SK-N-SH (cell line): ENCODE measurements around the gene ZNF439. TPM values are rescaled to one million over a fixed set of nuclear protein-coding genes. Genes with fewer than 3 reads are reported as not detected.

ENCODE experiments used
- CTCF ChIA-PET: fragments of 300-600, 350-600 bp; formaldehyde crosslinking; extraction: SDS; loops from one replicate; lab custom pipeline; 2021; lab: Yijun Ruan, JAX
- POLR2A ChIA-PET: fragments of 350-600 bp; sonication (Branson Sonifier 250); formaldehyde crosslinking; extraction: SDS; loops from one replicate; lab custom pipeline; 2020; ENCODE audit warnings: antibody characterized with exemption, inconsistent platforms; lab: Yijun Ruan, JAX
- DNase-seq: peaks from one replicate; pipeline ENCODE4 v3.0.0; 2012
- H2AFZ ChIP-seq: fragments of 200-600 bp; sonication (generic); 2 replicates; pipeline ENCODE4 v1.8.1; 2016; ENCODE audit warnings: antibody characterized with exemption, mild to moderate bottlenecking, low read depth
- H3F3A ChIP-seq: fragments of 200-600 bp; sonication (generic); replicated peaks from 2 replicates; pipeline ENCODE3; 2016; ENCODE audit warnings: antibody characterized with exemption, mild to moderate bottlenecking; ENCODE audit not compliant: insufficient read depth
- H3K27ac ChIP-seq, 2 experiments: fragments of 200-500 bp in 1 of 2; fragments of 200-600 bp in 1 of 2; sonication (Bioruptor generic) in 1 of 2; sonication (generic), shearing (Covaris generic) in 1 of 2; 2 replicates each; pipeline versions ENCODE4 v1.5.1 to v1.6.1; 2014 to 2016; ENCODE audit warnings: low read depth in 2 of 2, inconsistent platforms in 1 of 2, low read length in 1 of 2, mild to moderate bottlenecking in 1 of 2, mixed read lengths in 1 of 2
- H3K27me3 ChIP-seq: fragments of 200-600 bp; sonication (generic), shearing (Covaris generic); 2 replicates; pipeline ENCODE4 v1.6.1; 2016; ENCODE audit warnings: mixed run types; ENCODE audit not compliant: insufficient read depth
- H3K36me3 ChIP-seq, 2 experiments: fragments of 200-500 bp in 1 of 2; fragments of 200-600 bp in 1 of 2; sonication (Bioruptor generic) in 1 of 2; sonication (generic) in 1 of 2; replicated peaks in 1 of 2; 2 replicates each; pipeline versions ENCODE3 to v1.5.1; 2014 to 2016; ENCODE audit warnings: low read length in 1 of 2, mild to moderate bottlenecking in 1 of 2; ENCODE audit not compliant: insufficient read depth in 2 of 2, control insufficient read depth in 1 of 2
- H3K4me1 ChIP-seq, 2 experiments: fragments of 200-500 bp in 1 of 2; fragments of 200-600 bp in 1 of 2; sonication (Bioruptor generic) in 1 of 2; sonication (generic), shearing (Covaris generic) in 1 of 2; 2 replicates each; pipeline versions ENCODE4 v1.5.1 to v1.6.1; 2014 to 2016; ENCODE audit warnings: low read depth in 1 of 2, low read length in 1 of 2, mixed run types in 1 of 2; ENCODE audit not compliant: insufficient read depth in 2 of 2, control insufficient read depth in 1 of 2
- H3K4me2 ChIP-seq: fragments of 200-600 bp; sonication (generic), shearing (Covaris generic); 2 replicates; pipeline ENCODE4 v1.6.1; 2017; ENCODE audit warnings: mixed run types
- H3K4me3 ChIP-seq, 2 experiments: fragments of 200-500 bp in 1 of 2; fragments of 200-600 bp in 1 of 2; sonication (Bioruptor generic) in 1 of 2; sonication (generic), shearing (Covaris generic) in 1 of 2; 2 replicates each; pipeline versions ENCODE4 v1.5.1 to v1.8.1; 2014 to 2016; ENCODE audit warnings: low read depth in 2 of 2, inconsistent platforms in 1 of 2, low read length in 1 of 2, mild to moderate bottlenecking in 1 of 2, mixed read lengths in 1 of 2, moderate library complexity in 1 of 2
- H3K79me2 ChIP-seq: fragments of 200-600 bp; sonication (generic); 2 replicates; pipeline ENCODE4 v1.8.1; 2017; ENCODE audit warnings: mild to moderate bottlenecking; ENCODE audit not compliant: insufficient read depth
- H3K9ac ChIP-seq: fragments of 200-600 bp; sonication (generic); 2 replicates; pipeline ENCODE4 v1.6.1; 2017; ENCODE audit warnings: mixed run types
- H3K9me2 ChIP-seq: fragments of 200-600 bp; sonication (generic); 2 replicates; pipeline ENCODE4 v1.6.1; 2017; ENCODE audit warnings: mixed run types
- H3K9me3 ChIP-seq: fragments of 200-600 bp; sonication (generic); 2 replicates; pipeline ENCODE4 v1.6.1; 2017; ENCODE audit warnings: mixed run types, mild to moderate bottlenecking, moderate library complexity
- H4K20me1 ChIP-seq: fragments of 200-600 bp; sonication (generic); 2 replicates; pipeline ENCODE4 v1.6.1; 2017; ENCODE audit warnings: mild to moderate bottlenecking, mixed run types; ENCODE audit not compliant: insufficient read depth
- EP300 ChIP-seq, 2 experiments: IDR thresholded peaks; 2 replicates each; pipeline versions ENCODE4 v1.4.0 to v1.6.1; 2012; ENCODE audit warnings: borderline replicate concordance in 1 of 2, low read depth in 1 of 2, low read length in 1 of 2
- EZH2phosphoT487 ChIP-seq: fragments of 200-600 bp; sonication (generic); IDR thresholded peaks from 2 replicates; pipeline ENCODE4 v1.6.1; 2017; ENCODE audit warnings: low read depth, mixed run types, mild to moderate bottlenecking, antibody characterized with exemption, moderate library complexity, borderline replicate concordance
- FOXM1 ChIP-seq: IDR thresholded peaks from 2 replicates; pipeline ENCODE4 v1.4.0; 2012; ENCODE audit warnings: low read depth, mild to moderate bottlenecking
- JUND ChIP-seq: IDR thresholded peaks from 2 replicates; pipeline ENCODE4 v1.4.0; 2012
- MEF2A ChIP-seq: IDR thresholded peaks from 2 replicates; pipeline ENCODE4 v1.4.0; 2012; ENCODE audit warnings: low read depth, borderline replicate concordance
- MXI1 ChIP-seq: IDR thresholded peaks from 2 replicates; pipeline ENCODE4 v1.6.1; 2012; ENCODE audit warnings: mild to moderate bottlenecking, low read depth, low read length, improper control_type of control experiment
- NRF1 ChIP-seq: IDR thresholded peaks from 2 replicates; pipeline ENCODE4 v1.6.1; 2012; ENCODE audit warnings: low read depth, mild to moderate bottlenecking, low read length
- POLR2AphosphoS5 ChIP-seq: IDR thresholded peaks from 2 replicates; pipeline ENCODE4 v1.6.1; 2012; ENCODE audit warnings: low read depth, low read length
- RAD21 ChIP-seq: IDR thresholded peaks from 2 replicates; pipeline ENCODE4 v1.6.1; 2012; ENCODE audit warnings: mild to moderate bottlenecking, low read length
- RFX5 ChIP-seq: IDR thresholded peaks from 2 replicates; pipeline ENCODE4 v1.6.1; 2012; ENCODE audit warnings: mild to moderate bottlenecking, improper control_type of control experiment, low read length
- SIN3A ChIP-seq: IDR thresholded peaks from 2 replicates; pipeline ENCODE4 v1.6.1; 2012; ENCODE audit warnings: low read depth, mild to moderate bottlenecking, low read length, moderate library complexity, borderline replicate concordance
- SMC3 ChIP-seq: IDR thresholded peaks from 2 replicates; pipeline ENCODE4 v1.6.1; 2012; ENCODE audit warnings: low read depth, low read length, improper control_type of control experiment
- TCF12 ChIP-seq: IDR thresholded peaks from 2 replicates; pipeline ENCODE4 v1.4.0; 2012
- YY1 ChIP-seq: IDR thresholded peaks from 2 replicates; pipeline ENCODE4 v1.4.0; 2012; ENCODE audit warnings: low read depth, mild to moderate bottlenecking
- WGBS: methylation state at CpG from one replicate; pipeline ENCODE4 v1.1.6; 2017; ENCODE audit warnings: low lambda C conversion rate; 5-methylcytosine and 5-hydroxymethylcytosine counted together
- polyA plus RNA-seq, 3 experiments: library from polyadenylated mRNA; depleted of rRNA; stranded (reverse); fragments of >200 nt; gene quantifications; 2 replicates each; pipeline ENCODE4 v1.2.3, GENCODE V29; 2012
- TF ChIP-seq, protein P1 (sequence below): IDR thresholded peaks from 2 replicates; pipeline ENCODE4 v1.4.0; 2012; ENCODE audit warnings: low read depth
- TF ChIP-seq, protein P2 (sequence below): IDR thresholded peaks from 2 replicates; pipeline ENCODE4 v1.4.0; 2012; ENCODE audit warnings: low read depth, borderline replicate concordance
- TF ChIP-seq, protein P3 (sequence below): IDR thresholded peaks from 2 replicates; pipeline ENCODE4; 2012

ZNF439 gene
- polyA plus RNA-seq, 1 of the 3 experiments (the other 2 are of a cell fraction): 1.7 TPM

DNA sequence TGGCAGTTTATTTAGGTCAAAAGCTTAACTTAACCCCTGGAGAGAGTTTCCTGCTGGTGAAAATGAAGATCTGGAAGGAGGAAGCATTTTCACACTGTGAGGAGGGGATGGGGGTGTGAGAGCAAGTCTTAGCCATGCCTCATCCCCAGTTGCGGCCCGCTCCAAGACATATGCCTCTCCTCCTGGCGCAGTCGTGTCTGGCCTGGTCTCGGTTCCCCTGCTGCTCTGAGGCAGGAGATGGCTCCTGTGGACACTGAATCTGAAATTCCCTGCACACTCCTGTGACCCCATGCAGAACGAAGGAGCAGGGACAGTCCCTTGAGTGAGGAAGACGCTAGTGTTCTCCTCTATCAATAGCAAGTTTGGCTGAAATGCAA lies 38.7 kb downstream of the ZNF439 start:
- H3K36me3 ChIP-seq: no peaks in the 10 kb centered on the region
- peak overlapping the region in 1 of 2 experiments; percentile 89; a peak in 2 of 4 replicates for H3K27ac ChIP-seq
- peaks cover 0 to 3% of the 10 kb centered on the region in 2 experiments; a peak in 1 of 4 replicates for H3K4me1 ChIP-seq
- H3K9me3 ChIP-seq: no peaks in the 10 kb centered on the region
- H4K20me1 ChIP-seq: no peaks in the 10 kb centered on the region
- DNase-seq: no peak
- peak overlapping the region in 1 of 2 experiments; percentile 70; a peak in 3 of 4 replicates for H3K4me3 ChIP-seq
- TF ChIP-seq TCF12: no peak
- no peak for TF ChIP-seq EP300 (IDR thresholded peaks at IDR 0.05; ENCODE audit: borderline replicate concordance in 1 of 2, low read depth in 1 of 2, low read length in 1 of 2)
- no peak for TF ChIP-seq JUND
- no peak for TF ChIP-seq SIN3A
- TF ChIP-seq, protein P1, sequence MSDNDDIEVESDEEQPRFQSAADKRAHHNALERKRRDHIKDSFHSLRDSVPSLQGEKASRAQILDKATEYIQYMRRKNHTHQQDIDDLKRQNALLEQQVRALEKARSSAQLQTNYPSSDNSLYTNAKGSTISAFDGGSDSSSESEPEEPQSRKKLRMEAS: no peak
- TF ChIP-seq FOXM1: no peak
- TF ChIP-seq NRF1: no peak
- no peak for TF ChIP-seq MXI1
- TF ChIP-seq RFX5: no peak
- TF ChIP-seq EZH2phosphoT487: no peak
- no peak for TF ChIP-seq RAD21
- TF ChIP-seq YY1: no peak
- TF ChIP-seq, protein P2, sequence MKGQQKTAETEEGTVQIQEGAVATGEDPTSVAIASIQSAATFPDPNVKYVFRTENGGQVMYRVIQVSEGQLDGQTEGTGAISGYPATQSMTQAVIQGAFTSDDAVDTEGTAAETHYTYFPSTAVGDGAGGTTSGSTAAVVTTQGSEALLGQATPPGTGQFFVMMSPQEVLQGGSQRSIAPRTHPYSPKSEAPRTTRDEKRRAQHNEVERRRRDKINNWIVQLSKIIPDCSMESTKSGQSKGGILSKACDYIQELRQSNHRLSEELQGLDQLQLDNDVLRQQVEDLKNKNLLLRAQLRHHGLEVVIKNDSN: no peak
- TF ChIP-seq, protein P3, sequence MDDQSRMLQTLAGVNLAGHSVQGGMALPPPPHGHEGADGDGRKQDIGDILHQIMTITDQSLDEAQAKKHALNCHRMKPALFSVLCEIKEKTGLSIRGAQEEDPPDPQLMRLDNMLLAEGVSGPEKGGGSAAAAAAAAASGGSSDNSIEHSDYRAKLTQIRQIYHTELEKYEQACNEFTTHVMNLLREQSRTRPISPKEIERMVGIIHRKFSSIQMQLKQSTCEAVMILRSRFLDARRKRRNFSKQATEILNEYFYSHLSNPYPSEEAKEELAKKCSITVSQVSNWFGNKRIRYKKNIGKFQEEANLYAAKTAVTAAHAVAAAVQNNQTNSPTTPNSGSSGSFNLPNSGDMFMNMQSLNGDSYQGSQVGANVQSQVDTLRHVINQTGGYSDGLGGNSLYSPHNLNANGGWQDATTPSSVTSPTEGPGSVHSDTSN: no peak
- TF ChIP-seq MEF2A: no peak
- no peak for TF ChIP-seq SMC3
- no peak for TF ChIP-seq POLR2AphosphoS5
- no peaks in the 10 kb centered on the region for H3K9me2 ChIP-seq
- H3K9ac ChIP-seq: no peak overlapping the region
- no peaks in the 10 kb centered on the region for H3K79me2 ChIP-seq
- peak overlapping the region; percentile 83 for H3K4me2 ChIP-seq
- POLR2A ChIA-PET: interaction anchor here (0.6 kb wide), 1 partner anchor 177 kb away, joined by 3 read pairs; the partner anchor contains the start of gene ZNF844
- 55% methylated on average over 7 of the region's 7 CpGs for WGBS
- H3F3A ChIP-seq: no peaks in the 10 kb centered on the region
- peak overlapping the region; percentile 96; the same call in 1 of the 2 replicates for H2AFZ ChIP-seq
- CTCF ChIA-PET: interaction anchor here (1.1 to 2.5 kb wide), 4 partner anchors 36 to 173 kb away, joined by 3 to 15 read pairs (median 5); partner anchors contain the start of gene ZNF491
- no peaks in the 10 kb centered on the region for H3K27me3 ChIP-seq
